ENCODE measurements around the gene RBM11.

Gene RBM11

GRCh38 chr21:14271053-14271452 lies 55.1 kb downstream of the RBM11 start:
- DNase-seq, result no peak

GRCh38 chr21:14271641-14272040 lies 55.7 kb downstream of the RBM11 start:
- Histone ChIP-seq H3K4me1 (ENCODE audit: insufficient read depth, low read length) (no peaks in the 10 kb centered on the region), H2AFZ (ENCODE audit: low read depth, low read length) (no peak overlapping the region), H3K27ac (ENCODE audit: low read length) (no peak overlapping the region), H3K79me2 (ENCODE audit: insufficient read depth, low read length) (no peaks in the 10 kb centered on the region), H3K27me3 (ENCODE audit: insufficient read depth, low read length, poor library complexity) (no peaks in the 10 kb centered on the region), H3K4me2 (ENCODE audit: insufficient read depth, low read length) (no peak overlapping the region), H4K20me1 (ENCODE audit: insufficient read depth, low read length) (no peaks in the 10 kb centered on the region), H3K9me3 (ENCODE audit: insufficient read depth, low read length, severe bottlenecking) (no peaks in the 10 kb centered on the region), H3K9ac (ENCODE audit: low read depth, low read length) (no peak overlapping the region), H3K4me3 (ENCODE audit: low read depth in 1 of 2, low read length in 2 of 2) (no peak overlapping the region), H3K36me3 (ENCODE audit: insufficient read depth, low read length) (no peaks in the 10 kb centered on the region)
- ATAC-seq (ENCODE audit: insufficient read depth, low read depth) (no peak), DNase-seq (no peak)
- TF ChIP-seq EZH2 (IDR thresholded peaks at IDR 0.05; ENCODE audit: borderline replicate concordance, low read depth, low read length, severe bottlenecking), result no peak
- TF ChIP-seq CTCF (IDR thresholded peaks at IDR 0.05; ENCODE audit: borderline replicate concordance, extremely low read depth, low read length, poor library complexity, severe bottlenecking), result no peak

More at GRCh38 chr21:14271053-14271452, 55.1 kb downstream of the RBM11 start:
- Histone ChIP-seq H3K4me3 (ENCODE audit: low read depth in 1 of 2, low read length in 2 of 2) (no peak overlapping the region), H3K79me2 (ENCODE audit: insufficient read depth, low read length) (no peaks in the 10 kb centered on the region), H3K27ac (ENCODE audit: low read length) (no peak overlapping the region), H2AFZ (ENCODE audit: low read depth, low read length) (no peak overlapping the region), H3K36me3 (ENCODE audit: insufficient read depth, low read length) (no peaks in the 10 kb centered on the region), H3K9me3 (ENCODE audit: insufficient read depth, low read length, severe bottlenecking) (no peaks in the 10 kb centered on the region), H3K4me2 (ENCODE audit: insufficient read depth, low read length) (no peak overlapping the region), H4K20me1 (ENCODE audit: insufficient read depth, low read length) (no peaks in the 10 kb centered on the region), H3K9ac (ENCODE audit: low read depth, low read length) (no peak overlapping the region), H3K4me1 (ENCODE audit: insufficient read depth, low read length) (no peaks in the 10 kb centered on the region), H3K27me3 (ENCODE audit: insufficient read depth, low read length, poor library complexity) (no peaks in the 10 kb centered on the region)
- no peak for ATAC-seq (ENCODE audit: insufficient read depth, low read depth)
- TF ChIP-seq EZH2 (IDR thresholded peaks at IDR 0.05; ENCODE audit: borderline replicate concordance, low read depth, low read length, severe bottlenecking) (no peak), CTCF (IDR thresholded peaks at IDR 0.05; ENCODE audit: borderline replicate concordance, extremely low read depth, low read length, poor library complexity, severe bottlenecking) (no peak)

GRCh38 chr21:14273736-14274538 lies 58.0 kb downstream of the RBM11 start:
- H4K20me1 ChIP-seq (ENCODE audit: insufficient read depth, low read length), result no peaks in the 10 kb centered on the region
- no peaks in the 10 kb centered on the region for H3K4me1 ChIP-seq (ENCODE audit: insufficient read depth, low read length)
- H3K4me2 ChIP-seq (ENCODE audit: insufficient read depth, low read length), result no peak overlapping the region
- no peak overlapping the region for H2AFZ ChIP-seq (ENCODE audit: low read depth, low read length)
- H3K27me3 ChIP-seq (ENCODE audit: insufficient read depth, low read length, poor library complexity), result no peaks in the 10 kb centered on the region
- H3K9ac ChIP-seq (ENCODE audit: low read depth, low read length), result no peak overlapping the region
- no peak for TF ChIP-seq CTCF (IDR thresholded peaks at IDR 0.05; ENCODE audit: borderline replicate concordance, extremely low read depth, low read length, poor library complexity, severe bottlenecking)
- no peak overlapping the region for H3K4me3 ChIP-seq (ENCODE audit: low read depth in 1 of 2, low read length in 2 of 2)
- no peak overlapping the region for H3K27ac ChIP-seq (ENCODE audit: low read length)
- no peaks in the 10 kb centered on the region for H3K9me3 ChIP-seq (ENCODE audit: insufficient read depth, low read length, severe bottlenecking)
- no peaks in the 10 kb centered on the region for H3K36me3 ChIP-seq (ENCODE audit: insufficient read depth, low read length)
- no peaks in the 10 kb centered on the region for H3K79me2 ChIP-seq (ENCODE audit: insufficient read depth, low read length)
- ATAC-seq (ENCODE audit: insufficient read depth, low read depth), result no peak
- DNase-seq, result no peak

Measured in DND-41 (cell line).